GM13976 (cell line): ENCODE results near the gene DHRS9.

Experiments
- DNase-seq: peaks from one replicate; pipeline ENCODE4 v3.0.0; 2012; ENCODE audit warnings: low spot score
- in situ Hi-C: fragments of 300-500 bp; cut with MboI; formaldehyde crosslinking; loops from one replicate; pipeline ENCODE4 v1.12.0; 2022; ENCODE audit warnings: low sequenced_read_pairs, mixed read lengths, inconsistent platforms; ENCODE audit not compliant: unreplicated experiment
- TF ChIP-seq, protein P1 (sequence below): IDR thresholded peaks from 2 replicates; pipeline ENCODE4 v1.5.1; 2012; ENCODE audit warnings: borderline replicate concordance, mild to moderate bottlenecking; ENCODE audit not compliant: insufficient read depth; ENCODE audit errors: extremely low read depth, missing control alignments, control extremely low read depth

Gene DHRS9

DNA sequence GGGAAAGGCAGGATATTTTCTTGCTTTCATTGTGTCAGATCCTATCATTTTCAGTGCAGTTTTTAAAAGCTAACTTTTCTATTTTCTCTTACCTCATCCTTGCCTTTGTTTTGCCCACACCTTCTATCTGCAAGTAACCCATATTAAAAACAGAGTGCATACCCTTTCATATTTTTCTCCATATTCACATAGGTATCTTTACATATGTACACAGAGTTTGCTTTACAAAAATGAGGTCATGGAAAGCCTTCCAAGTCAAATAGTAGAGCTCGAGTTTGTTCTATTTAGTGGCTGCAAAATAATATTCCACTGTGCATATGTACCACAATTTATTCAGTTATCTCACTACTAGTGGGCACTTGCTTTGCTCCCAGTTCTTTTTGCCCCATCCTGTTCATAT lies 3.9 kb upstream of the DHRS9 start:
- no peak for DNase-seq
- TF ChIP-seq, protein P1, sequence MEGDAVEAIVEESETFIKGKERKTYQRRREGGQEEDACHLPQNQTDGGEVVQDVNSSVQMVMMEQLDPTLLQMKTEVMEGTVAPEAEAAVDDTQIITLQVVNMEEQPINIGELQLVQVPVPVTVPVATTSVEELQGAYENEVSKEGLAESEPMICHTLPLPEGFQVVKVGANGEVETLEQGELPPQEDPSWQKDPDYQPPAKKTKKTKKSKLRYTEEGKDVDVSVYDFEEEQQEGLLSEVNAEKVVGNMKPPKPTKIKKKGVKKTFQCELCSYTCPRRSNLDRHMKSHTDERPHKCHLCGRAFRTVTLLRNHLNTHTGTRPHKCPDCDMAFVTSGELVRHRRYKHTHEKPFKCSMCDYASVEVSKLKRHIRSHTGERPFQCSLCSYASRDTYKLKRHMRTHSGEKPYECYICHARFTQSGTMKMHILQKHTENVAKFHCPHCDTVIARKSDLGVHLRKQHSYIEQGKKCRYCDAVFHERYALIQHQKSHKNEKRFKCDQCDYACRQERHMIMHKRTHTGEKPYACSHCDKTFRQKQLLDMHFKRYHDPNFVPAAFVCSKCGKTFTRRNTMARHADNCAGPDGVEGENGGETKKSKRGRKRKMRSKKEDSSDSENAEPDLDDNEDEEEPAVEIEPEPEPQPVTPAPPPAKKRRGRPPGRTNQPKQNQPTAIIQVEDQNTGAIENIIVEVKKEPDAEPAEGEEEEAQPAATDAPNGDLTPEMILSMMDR, result no peak
- in situ Hi-C loops, result no loop called here

DNA sequence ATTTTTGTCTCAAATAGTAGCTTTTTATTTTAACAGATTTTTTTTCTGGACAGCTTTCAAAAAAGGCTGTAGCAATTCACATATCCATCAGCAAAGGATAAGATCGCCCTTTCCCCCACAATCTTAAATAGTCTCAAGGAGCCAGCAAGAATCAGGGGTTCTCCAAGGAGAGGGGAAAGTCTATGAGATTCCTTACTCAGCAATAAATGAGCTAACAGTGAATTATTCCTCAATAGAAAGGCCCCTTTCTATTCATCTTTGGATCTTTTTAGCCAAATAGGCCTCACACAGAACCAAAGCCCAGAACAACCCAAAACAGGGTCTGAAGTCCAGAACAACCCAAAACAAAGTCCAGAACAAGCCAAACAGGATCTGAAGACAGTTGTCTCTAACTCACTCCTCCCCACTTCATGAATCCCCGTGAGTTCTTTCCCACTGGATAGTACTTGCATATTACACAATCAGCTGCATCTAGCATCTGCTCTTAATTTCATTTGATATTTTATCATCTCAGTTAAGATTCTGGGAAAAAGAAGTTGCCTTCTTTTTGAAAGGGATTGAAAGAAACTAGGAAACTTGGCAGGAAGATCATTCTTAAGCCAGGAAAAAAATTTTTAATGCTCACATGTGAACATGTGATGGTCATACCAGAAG lies 3.4 kb upstream of the DHRS9 start:
- no peak for DNase-seq
- TF ChIP-seq, protein P1, result no peak
- in situ Hi-C loops, result no loop called here

DNA sequence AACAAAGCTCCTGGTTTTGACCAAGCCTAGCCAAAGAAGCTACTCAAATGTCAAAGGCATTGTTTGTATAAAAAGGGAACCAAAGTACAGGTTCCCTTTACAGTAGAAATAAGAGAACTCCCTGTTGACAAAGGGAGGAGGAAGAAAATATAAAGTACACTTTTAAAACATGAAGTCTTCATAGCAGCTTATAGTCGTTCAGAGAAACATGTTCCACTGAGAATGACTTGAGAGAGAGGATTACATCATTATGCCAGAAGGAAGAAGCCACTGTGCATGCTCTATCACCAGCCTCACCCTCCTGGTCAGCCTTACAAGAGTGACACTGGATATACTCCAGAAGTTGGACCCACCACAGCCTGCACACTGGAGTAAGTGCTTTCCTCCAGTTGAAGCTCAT lies 2.5 kb upstream of the DHRS9 start:
- TF ChIP-seq, protein P1, result no peak
- in situ Hi-C loops, result no loop called here
- DNase-seq, result no peak

DNA sequence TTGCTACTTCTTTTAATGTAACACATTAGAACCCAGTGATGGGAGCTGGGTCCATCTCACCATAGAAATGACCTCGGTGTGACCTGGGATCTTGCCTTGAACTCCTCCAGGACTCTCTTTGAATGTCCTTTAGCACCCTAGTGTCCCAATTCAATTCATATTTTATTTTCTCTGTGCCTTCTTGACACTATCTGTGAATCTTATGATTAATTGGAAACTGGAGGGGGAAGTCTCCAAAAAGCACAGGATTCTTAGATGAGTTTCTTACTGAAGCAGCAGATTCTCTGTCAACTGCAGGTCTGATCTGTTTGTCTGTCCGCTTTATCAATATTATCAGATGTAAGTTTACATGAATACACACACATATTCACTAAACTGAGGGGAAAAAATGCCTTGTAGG lies 470 bp downstream of the DHRS9 start:
- TF ChIP-seq, protein P1, result no peak
- in situ Hi-C loops, result no loop called here
- DNase-seq, result no peak

DNA sequence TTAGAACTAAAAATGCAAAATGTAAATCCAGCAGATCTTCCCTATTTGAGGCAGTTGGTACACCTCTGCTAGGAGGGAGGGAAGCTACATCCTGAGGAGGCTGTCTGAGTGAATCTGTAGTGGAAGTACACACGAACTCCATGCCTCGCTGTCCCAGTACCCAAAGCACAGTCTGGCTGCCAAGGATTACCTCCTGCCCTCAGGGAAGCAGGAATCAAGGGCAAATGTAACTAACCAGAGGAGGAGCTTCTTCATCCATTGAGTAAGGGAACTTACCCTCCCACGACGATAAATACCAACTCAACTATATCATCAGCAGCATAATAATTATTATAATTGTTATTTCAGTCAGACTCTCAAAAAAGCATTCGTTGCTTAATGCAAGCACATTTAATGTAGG lies 2.1 kb downstream of the DHRS9 start:
- in situ Hi-C loops, result no loop called here
- DNase-seq, result no peak
- TF ChIP-seq, protein P1, result no peak

DNA sequence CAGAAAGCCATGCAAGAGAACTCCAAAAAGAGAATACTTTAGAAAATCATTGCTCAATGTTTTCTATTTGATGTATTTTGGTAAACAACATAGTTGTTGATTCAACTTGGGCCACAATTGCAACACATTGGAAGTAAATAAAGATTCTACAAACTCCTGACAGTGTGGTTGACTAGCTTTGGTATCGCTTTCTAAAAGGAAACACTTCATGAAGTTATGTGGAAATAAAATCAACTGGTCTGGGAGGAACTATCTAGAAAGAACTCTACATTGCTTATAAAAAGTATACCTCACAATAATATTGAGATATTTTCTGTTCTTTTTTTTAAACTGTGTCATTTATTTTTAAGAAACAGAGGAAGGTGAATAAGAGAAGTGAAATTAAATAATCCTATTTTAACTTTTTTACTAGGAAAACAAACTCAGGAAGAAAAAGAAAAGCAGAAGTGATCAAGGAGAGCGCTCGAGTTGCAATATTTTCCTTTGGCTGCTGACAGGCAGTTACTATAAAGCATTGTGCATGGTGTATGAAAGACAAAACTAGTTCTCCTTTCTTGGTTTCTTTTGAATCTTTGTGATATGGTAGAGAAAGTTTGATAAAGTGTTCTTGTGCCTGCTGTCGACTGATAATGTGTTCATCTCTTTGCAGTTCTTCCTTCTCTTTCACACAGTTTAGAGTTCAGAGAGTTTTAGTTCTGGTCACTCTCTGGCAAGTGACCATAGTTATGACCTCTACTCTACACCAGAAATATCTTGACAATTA lies 3.0 kb downstream of the DHRS9 start:
- TF ChIP-seq, protein P1, result no peak
- no peak for DNase-seq
- in situ Hi-C loops, result no loop called here
